NK-92 (cell line): Measurements from ENCODE around the gene HPSE2.
"Not testable (repeated sequence)": the region's sequence is repeated elsewhere in the genome, so short reads cannot be mapped to it uniquely, and the experiment has no call there.

Experiments used
- DNase-seq: peaks from one replicate; lab custom pipeline; 2025; ENCODE audit not compliant: unreplicated experiment; lab: John Stamatoyannopoulos, UW

Gene HPSE2

GRCh38 chr10:98921316-98921715, 314.3 kb downstream of the HPSE2 start:
- DNase-seq = no peak

- no peak for DNase-seq
Measured at GRCh38 chr10:98920807-98921206, 314.8 kb downstream of the HPSE2 start.

- DNase-seq = no peak
Measured at GRCh38 chr10:98920360-98920759, 315.3 kb downstream of the HPSE2 start.

- no peak for DNase-seq
Measured at GRCh38 chr10:98919899-98920298, 315.8 kb downstream of the HPSE2 start.

- no peak for DNase-seq
Measured at GRCh38 chr10:98917828-98918227, 317.8 kb downstream of the HPSE2 start.

- no peak for DNase-seq
Measured at GRCh38 chr10:98916526-98917125, 319.0 kb downstream of the HPSE2 start.

GRCh38 chr10:98915911-98916310, 319.7 kb downstream of the HPSE2 start:
- DNase-seq = no peak

GRCh38 chr10:98910546-98910945, 325.1 kb downstream of the HPSE2 start:
- no peak for DNase-seq

GRCh38 chr10:98910048-98910447, 325.6 kb downstream of the HPSE2 start:
- DNase-seq = no peak

- DNase-seq = no peak
Measured at GRCh38 chr10:98908868-98909267, 326.8 kb downstream of the HPSE2 start.

- DNase-seq = not testable (repeated sequence)
Measured at GRCh38 chr10:98908247-98908646, 327.4 kb downstream of the HPSE2 start.

- DNase-seq = no peak
Measured at GRCh38 chr10:98901441-98902110, 334.1 kb downstream of the HPSE2 start.

- no peak for DNase-seq
Measured at GRCh38 chr10:98899018-98899417, 336.6 kb downstream of the HPSE2 start.

- DNase-seq = no peak
Measured at GRCh38 chr10:98892523-98892922, 343.1 kb downstream of the HPSE2 start.

GRCh38 chr10:98886686-98887085, 349.0 kb downstream of the HPSE2 start:
- DNase-seq = no peak

- DNase-seq = no peak
Measured at GRCh38 chr10:98885378-98885777, 350.3 kb downstream of the HPSE2 start.

GRCh38 chr10:98881789-98882188, 353.9 kb downstream of the HPSE2 start:
- DNase-seq = no peak

GRCh38 chr10:98880971-98881370, 354.7 kb downstream of the HPSE2 start:
- no peak for DNase-seq

- no peak for DNase-seq
Measured at GRCh38 chr10:98878921-98879320, 356.7 kb downstream of the HPSE2 start.

- no peak for DNase-seq
Measured at GRCh38 chr10:98878418-98878817, 357.2 kb downstream of the HPSE2 start.

GRCh38 chr10:98861962-98862361, 373.7 kb downstream of the HPSE2 start:
- no peak for DNase-seq

- no peak for DNase-seq
Measured at GRCh38 chr10:98858525-98858924, 377.1 kb downstream of the HPSE2 start.
